Breast epithelium (tissue), 3 donors: ENCODE data around the gene DDX31.

ENCODE experiments used
- POLR2A ChIP-seq: fragments of 450-650 bp; IDR thresholded peaks from one replicate; pipeline ENCODE4 v1.6.1; 2016; ENCODE audit warnings: antibody characterized with exemption, mild to moderate bottlenecking, moderate library complexity
- POLR2AphosphoS5 ChIP-seq, 3 donors: sonication (generic); formaldehyde crosslinking; IDR thresholded peaks; one replicate each; pipeline ENCODE4 v1.6.1; 2017; ENCODE audit warnings: antibody characterized with exemption in 3 of 3
- TF ChIP-seq, protein P1 (sequence below), 3 donors: fragments of 450-650 bp; IDR thresholded peaks; one replicate each; pipeline ENCODE4 v1.5.1; 2016 to 2017; ENCODE audit warnings: antibody characterized with exemption in 3 of 3, mild to moderate bottlenecking in 3 of 3, moderate library complexity in 3 of 3

- TF ChIP-seq, protein P1, sequence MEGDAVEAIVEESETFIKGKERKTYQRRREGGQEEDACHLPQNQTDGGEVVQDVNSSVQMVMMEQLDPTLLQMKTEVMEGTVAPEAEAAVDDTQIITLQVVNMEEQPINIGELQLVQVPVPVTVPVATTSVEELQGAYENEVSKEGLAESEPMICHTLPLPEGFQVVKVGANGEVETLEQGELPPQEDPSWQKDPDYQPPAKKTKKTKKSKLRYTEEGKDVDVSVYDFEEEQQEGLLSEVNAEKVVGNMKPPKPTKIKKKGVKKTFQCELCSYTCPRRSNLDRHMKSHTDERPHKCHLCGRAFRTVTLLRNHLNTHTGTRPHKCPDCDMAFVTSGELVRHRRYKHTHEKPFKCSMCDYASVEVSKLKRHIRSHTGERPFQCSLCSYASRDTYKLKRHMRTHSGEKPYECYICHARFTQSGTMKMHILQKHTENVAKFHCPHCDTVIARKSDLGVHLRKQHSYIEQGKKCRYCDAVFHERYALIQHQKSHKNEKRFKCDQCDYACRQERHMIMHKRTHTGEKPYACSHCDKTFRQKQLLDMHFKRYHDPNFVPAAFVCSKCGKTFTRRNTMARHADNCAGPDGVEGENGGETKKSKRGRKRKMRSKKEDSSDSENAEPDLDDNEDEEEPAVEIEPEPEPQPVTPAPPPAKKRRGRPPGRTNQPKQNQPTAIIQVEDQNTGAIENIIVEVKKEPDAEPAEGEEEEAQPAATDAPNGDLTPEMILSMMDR (IDR thresholded peaks at IDR 0.05), result no peak
- TF ChIP-seq POLR2AphosphoS5 (IDR thresholded peaks at IDR 0.05), result no peak
- no peak for TF ChIP-seq POLR2A
Measured at GRCh38 chr9:132647806-132648205, 22.0 kb downstream of the DDX31 start.
